Lower leg skin (tissue), 3 donors: Measurements from ENCODE around the gene TSEN54.
"Not testable (repeated sequence)": the region's sequence is repeated elsewhere in the genome, so short reads cannot be mapped to it uniquely, and the experiment has no call there.

ENCODE experiments used
- POLR2A ChIP-seq, 2 donors: fragments of 450-650 bp; IDR thresholded peaks; one replicate each; pipeline ENCODE4 v1.6.1; 2016 to 2017; ENCODE audit warnings: antibody characterized with exemption in 2 of 2, mild to moderate bottlenecking in 1 of 2, moderate library complexity in 1 of 2
- TF ChIP-seq, protein P1 (sequence below), 3 donors: fragments of 450-650 bp; IDR thresholded peaks; one replicate each; pipeline ENCODE4 v1.5.1; 2016; ENCODE audit warnings: antibody characterized with exemption in 3 of 3, mild to moderate bottlenecking in 3 of 3, moderate library complexity in 2 of 3

GRCh38 chr17:75520413-75520812 is 4.1 kb downstream of the TSEN54 start:
- TF ChIP-seq, protein P1, sequence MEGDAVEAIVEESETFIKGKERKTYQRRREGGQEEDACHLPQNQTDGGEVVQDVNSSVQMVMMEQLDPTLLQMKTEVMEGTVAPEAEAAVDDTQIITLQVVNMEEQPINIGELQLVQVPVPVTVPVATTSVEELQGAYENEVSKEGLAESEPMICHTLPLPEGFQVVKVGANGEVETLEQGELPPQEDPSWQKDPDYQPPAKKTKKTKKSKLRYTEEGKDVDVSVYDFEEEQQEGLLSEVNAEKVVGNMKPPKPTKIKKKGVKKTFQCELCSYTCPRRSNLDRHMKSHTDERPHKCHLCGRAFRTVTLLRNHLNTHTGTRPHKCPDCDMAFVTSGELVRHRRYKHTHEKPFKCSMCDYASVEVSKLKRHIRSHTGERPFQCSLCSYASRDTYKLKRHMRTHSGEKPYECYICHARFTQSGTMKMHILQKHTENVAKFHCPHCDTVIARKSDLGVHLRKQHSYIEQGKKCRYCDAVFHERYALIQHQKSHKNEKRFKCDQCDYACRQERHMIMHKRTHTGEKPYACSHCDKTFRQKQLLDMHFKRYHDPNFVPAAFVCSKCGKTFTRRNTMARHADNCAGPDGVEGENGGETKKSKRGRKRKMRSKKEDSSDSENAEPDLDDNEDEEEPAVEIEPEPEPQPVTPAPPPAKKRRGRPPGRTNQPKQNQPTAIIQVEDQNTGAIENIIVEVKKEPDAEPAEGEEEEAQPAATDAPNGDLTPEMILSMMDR (IDR thresholded peaks at IDR 0.05) = not testable (repeated sequence)
- TF ChIP-seq POLR2A (IDR thresholded peaks at IDR 0.05) = not testable (repeated sequence)
